H1 (cell line): Measurements from ENCODE around the gene ILKAP. TPM values are rescaled to one million over a fixed set of nuclear protein-coding genes. Genes with fewer than 3 reads are reported as not detected.

Experiments used
- CTCF ChIA-PET: fragments of 300-600 bp; sonication (Branson Sonifier 250); formaldehyde crosslinking; loops from one replicate; lab custom pipeline; 2021; ENCODE audit not compliant: partially characterized antibody; lab: Charles Lee
- POLR2A ChIA-PET: fragments of 300-600 bp; sonication (Branson Sonifier 250); formaldehyde crosslinking; loops from one replicate; lab custom pipeline; 2021; ENCODE audit warnings: inconsistent platforms; ENCODE audit not compliant: partially characterized antibody; lab: Charles Lee
- DNase-seq, 2 experiments: peaks; one replicate each; pipeline versions ENCODE4 v3.0.0 to v3.0.0-alpha.2; 2010 to 2022; ENCODE audit warnings: low spot score in 2 of 2, low read depth in 1 of 2, mixed read lengths in 1 of 2
- FAIRE-seq: peaks from 2 replicates; lab custom pipeline; 2011; peaks lifted over from hg19 to GRCh38; lab: Jason Lieb, UNC
- H2AFZ ChIP-seq: 2 replicates; pipeline ENCODE4 v1.8.1; 2012; ENCODE audit warnings: low read length, inconsistent platforms
- H2AK5ac ChIP-seq: 2 replicates; pipeline ENCODE4 v1.6.1; 2013; ENCODE audit warnings: low read depth, low read length
- H2BK120ac ChIP-seq: replicated peaks from 2 replicates; pipeline ENCODE3; 2013; ENCODE audit warnings: low read depth, low read length, inconsistent platforms
- H2BK12ac ChIP-seq: 2 replicates; pipeline ENCODE4 v1.6.1; 2013; ENCODE audit warnings: low read depth, low read length
- H2BK15ac ChIP-seq: 2 replicates; pipeline ENCODE4 v1.6.1; 2013; ENCODE audit warnings: low read length
- H2BK20ac ChIP-seq: 2 replicates; pipeline ENCODE4 v1.6.1; 2013; ENCODE audit warnings: low read length
- H2BK5ac ChIP-seq: 2 replicates; pipeline ENCODE4 v1.6.1; 2013; ENCODE audit warnings: low read depth, low read length
- H3K14ac ChIP-seq: 2 replicates; pipeline ENCODE4 v1.6.1; 2013; ENCODE audit warnings: inconsistent platforms; ENCODE audit not compliant: insufficient read length
- H3K18ac ChIP-seq: 2 replicates; pipeline ENCODE4 v1.6.1; 2013; ENCODE audit warnings: low read length; ENCODE audit errors: extremely low read depth
- H3K23ac ChIP-seq: 2 replicates; pipeline ENCODE4 v1.6.1; 2013; ENCODE audit warnings: inconsistent platforms; ENCODE audit not compliant: insufficient read length
- H3K23me2 ChIP-seq: 2 replicates; pipeline ENCODE4 v1.6.1; 2013; ENCODE audit warnings: low read depth, low read length
- H3K27ac ChIP-seq: 2 replicates; pipeline ENCODE4 v1.6.1; 2011; ENCODE audit warnings: low read depth, low read length, inconsistent platforms
- H3K27me3 ChIP-seq, 4 experiments: replicated peaks in 1 of 4; 1 replicate in 1 of 4; 2 replicates in 3 of 4; pipeline versions ENCODE4 v1.6.1 to v1.8.1; 2011 to 2013; ENCODE audit warnings: low read length in 3 of 4, mild to moderate bottlenecking in 3 of 4, inconsistent platforms in 2 of 4, mixed read lengths in 2 of 4, moderate library complexity in 1 of 4; ENCODE audit not compliant: control insufficient read depth in 3 of 4, insufficient read depth in 3 of 4; ENCODE audit errors: extremely low read depth in 1 of 4
- H3K36me3 ChIP-seq, 4 experiments: 2 replicates each; pipeline versions ENCODE4 v1.6.1 to v1.8.1; 2011 to 2013; ENCODE audit warnings: mild to moderate bottlenecking in 4 of 4, low read length in 3 of 4, moderate library complexity in 2 of 4, control low read depth in 1 of 4, inconsistent platforms in 1 of 4; ENCODE audit not compliant: insufficient read depth in 4 of 4, control insufficient read depth in 2 of 4
- H3K4ac ChIP-seq: replicated peaks from 2 replicates; pipeline ENCODE3; 2013; ENCODE audit warnings: low read length, low read depth, mixed read lengths, inconsistent platforms; ENCODE audit not compliant: insufficient read length
- H3K4me1 ChIP-seq, 4 experiments: replicated peaks in 1 of 4; 1 replicate in 1 of 4; 2 replicates in 3 of 4; pipeline versions ENCODE4 v1.6.1 to v1.8.1; 2011 to 2013; ENCODE audit warnings: low read length in 3 of 4, inconsistent platforms in 2 of 4, mixed read lengths in 1 of 4; ENCODE audit not compliant: insufficient read depth in 4 of 4, control insufficient read depth in 3 of 4
- H3K4me2 ChIP-seq, 2 experiments: 2 replicates each; pipeline versions ENCODE4 v1.6.1 to v1.8.1; 2011 to 2013; ENCODE audit warnings: low read depth in 2 of 2, low read length in 2 of 2, control low read depth in 1 of 2, inconsistent platforms in 1 of 2, mild to moderate bottlenecking in 1 of 2; ENCODE audit not compliant: insufficient read depth in 1 of 2
- H3K4me3 ChIP-seq, 4 experiments: fragments of 200-600, 300-600 bp in 1 of 4; sonication (generic), shearing (Covaris generic), sonication (Bioruptor Twin) in 1 of 4; 2 replicates each; pipeline versions ENCODE4 v1.5.1 to v1.8.1; 2011 to 2016; ENCODE audit warnings: low read length in 4 of 4, low read depth in 3 of 4, control low read depth in 2 of 4, inconsistent platforms in 2 of 4, mild to moderate bottlenecking in 2 of 4, mixed read lengths in 1 of 4, moderate library complexity in 1 of 4; ENCODE audit not compliant: insufficient read depth in 2 of 4; ENCODE audit errors: extremely low read depth in 1 of 4
- H3K56ac ChIP-seq: replicated peaks from 2 replicates; pipeline ENCODE3; 2013; ENCODE audit warnings: low read depth, mild to moderate bottlenecking, mixed read lengths, low read length, inconsistent platforms; ENCODE audit not compliant: insufficient read length
- H3K79me1 ChIP-seq: 2 replicates; pipeline ENCODE4 v1.6.1; 2013; ENCODE audit warnings: low read depth, low read length, control low read depth
- H3K79me2 ChIP-seq, 2 experiments: 2 replicates each; pipeline versions ENCODE4 v1.6.1 to v1.8.1; 2012 to 2013; ENCODE audit warnings: low read length in 2 of 2, mild to moderate bottlenecking in 2 of 2, inconsistent platforms in 1 of 2; ENCODE audit not compliant: insufficient read depth in 2 of 2, control insufficient read depth in 1 of 2
- H3K9ac ChIP-seq, 4 experiments: replicated peaks in 1 of 4; 1 replicate in 1 of 4; 2 replicates in 3 of 4; pipeline versions ENCODE4 v1.6.1 to v1.8.1; 2011 to 2013; ENCODE audit warnings: low read depth in 3 of 4, low read length in 3 of 4, control low read depth in 2 of 4, mild to moderate bottlenecking in 2 of 4, moderate library complexity in 2 of 4, inconsistent platforms in 1 of 4; ENCODE audit errors: extremely low read depth in 1 of 4
- H3K9me3 ChIP-seq, 2 experiments: 2 replicates each; pipeline versions ENCODE4 v1.6.1 to v1.8.1; 2012 to 2013; ENCODE audit warnings: mild to moderate bottlenecking in 2 of 2, moderate library complexity in 2 of 2, control low read depth in 1 of 2, inconsistent platforms in 1 of 2, low read depth in 1 of 2, low read length in 1 of 2, mixed read lengths in 1 of 2; ENCODE audit not compliant: insufficient read depth in 2 of 2
- H4K20me1 ChIP-seq, 2 experiments: replicated peaks in 1 of 2; 2 replicates each; pipeline versions ENCODE3 to v1.8.1; 2011 to 2013; ENCODE audit warnings: inconsistent platforms in 2 of 2, low read length in 2 of 2, mild to moderate bottlenecking in 1 of 2; ENCODE audit not compliant: insufficient read depth in 2 of 2, control insufficient read depth in 1 of 2
- H4K5ac ChIP-seq: 2 replicates; pipeline ENCODE4 v1.6.1; 2013; ENCODE audit warnings: low read length, low read depth, mixed read lengths, inconsistent platforms; ENCODE audit not compliant: insufficient read length
- H4K8ac ChIP-seq: 2 replicates; pipeline ENCODE4 v1.8.0; 2013; ENCODE audit warnings: mild to moderate bottlenecking, moderate library complexity, low read length, inconsistent platforms; ENCODE audit not compliant: insufficient read depth; ENCODE audit errors: extremely low read depth
- H4K91ac ChIP-seq: replicated peaks from 2 replicates; pipeline ENCODE3; 2013; ENCODE audit warnings: low read length, mixed read lengths, inconsistent platforms; ENCODE audit not compliant: insufficient read length
- POU5F1 ChIP-seq: IDR thresholded peaks from 2 replicates; pipeline ENCODE4 v1.6.1; 2011; ENCODE audit warnings: low read depth, mild to moderate bottlenecking, low read length, moderate library complexity
- RFX5 ChIP-seq: IDR thresholded peaks from 2 replicates; pipeline ENCODE4 v1.6.1; 2011; ENCODE audit warnings: low read depth, low read length, improper control_type of control experiment, borderline replicate concordance
- SIN3A ChIP-seq, 2 experiments: IDR thresholded peaks in 1 of 2; conservative IDR thresholded peaks in 1 of 2; 2 replicates each; pipeline ENCODE4 v1.6.1; 2011 to 2012; ENCODE audit warnings: low read length in 2 of 2, improper control_type of control experiment in 1 of 2, low read depth in 1 of 2, mild to moderate bottlenecking in 1 of 2
- TEAD4 ChIP-seq: IDR thresholded peaks from 2 replicates; pipeline ENCODE4 v1.6.1; 2012; ENCODE audit warnings: low read depth, low read length, inconsistent platforms, mixed read lengths
- WGBS, 2 experiments: shearing (Covaris generic) in 1 of 2; methylation state at CpG; one replicate each; pipeline versions ENCODE4 v1.1.6 to v1.1.7; 2013 to 2015; ENCODE audit warnings: low lambda C conversion rate in 2 of 2, mixed read lengths in 2 of 2, inconsistent platforms in 1 of 2, low coverage in 1 of 2, missing lambda C conversion rate in 1 of 2; ENCODE audit not compliant: insufficient replicate concordance in 2 of 2, insufficient coverage in 1 of 2, insufficient read length in 1 of 2; ENCODE audit errors: extremely low coverage in 1 of 2, missing lambda C conversion rate in 1 of 2; 5-methylcytosine and 5-hydroxymethylcytosine counted together
- polyA plus RNA-seq, 7 experiments: library from polyadenylated mRNA; depleted of rRNA in 3 of 7; stranded (reverse) in 5 of 7; unstranded in 2 of 7; fragments of >200 nt in 5 of 7; fragments of 200-250 nt in 2 of 7; gene quantifications; 1 replicate in 5 of 7; 2 replicates in 1 of 7; 4 replicates in 1 of 7; pipeline versions ENCODE4 v1.2.1 to v1.2.3, GENCODE V29; 2011 to 2013; ENCODE audit warnings: missing spikeins in 2 of 7, mixed read lengths in 2 of 7
- total RNA-seq: library from RNA; stranded (reverse); fragmentation: NEBNext Ultra II Directional; extraction: Animal tissue kit (Norgen Biotek cat#: 25700); gene quantifications from 2 replicates; pipeline ENCODE4 v1.2.1, GENCODE V29; 2021

Gene ILKAP
- total and polyA plus RNA-seq, 2 of the 8 experiments (the other 6 are each of a cell fraction or from before 2014, with no cell fraction given) = 23.5 to 33.8 TPM

- Histone ChIP-seq H2BK5ac (peak overlapping the region; percentile 60), H3K27me3 (peaks cover 19 to 32% (median 29%) of the 10 kb centered on the region in 4 experiments), H3K23me2 (peaks cover 4% of the 10 kb centered on the region; the same call in 1 of the 2 replicates), H4K91ac (no peak overlapping the region), H2BK120ac (no peak overlapping the region), H3K9ac (no peak overlapping the region), H2BK15ac (no peak overlapping the region), H3K79me2 (no peaks in the 10 kb centered on the region), H3K4ac (no peak overlapping the region), H3K18ac (no peak overlapping the region), H4K20me1 (peaks cover 6 to 8% of the 10 kb centered on the region in 2 experiments), H3K79me1 (no peaks in the 10 kb centered on the region; the same call in 1 of the 2 replicates), H2AK5ac (no peak overlapping the region), H2BK20ac (no peak overlapping the region), H3K9me3 (no peaks in the 10 kb centered on the region), H3K23ac (no peak overlapping the region), H4K8ac (no peak overlapping the region), H2BK12ac (no peak overlapping the region), H4K5ac (no peak overlapping the region), H2AFZ (no peak overlapping the region), H3K4me1 (no peaks in the 10 kb centered on the region; a peak in 1 of 7 replicates), H3K14ac (no peak overlapping the region), H3K4me3 (no peak overlapping the region), H3K4me2 (no peak overlapping the region), H3K56ac (no peak overlapping the region), H3K36me3 (peaks cover 2 to 11% (median 5%) of the 10 kb centered on the region in 4 experiments; a peak in 4 of 8 replicates), H3K27ac (no peak overlapping the region)
- DNase-seq = no peak
- TF ChIP-seq RFX5 = no peak
- no peak for TF ChIP-seq SIN3A (conservative IDR thresholded peaks at IDR 0.05 in 1 of 2, IDR thresholded peaks at IDR 0.05 in 1 of 2; ENCODE audit: low read depth in 1 of 2, low read length in 2 of 2)
- no peak for TF ChIP-seq TEAD4
- TF ChIP-seq POU5F1 = no peak
- 96% methylated on average over 24 of the region's 24 CpGs; no CpG with 5 or more reads in 1 of the 2 experiments for WGBS, 2 experiments
- FAIRE-seq = no peak
- POLR2A ChIA-PET = interaction anchor here (0.9 to 1.3 kb wide), 3 partner anchors 19 to 73 kb away, joined by 3 to 5 read pairs (median 3); partner anchors contain the start of genes HES6 and ILKAP
- CTCF ChIA-PET = no interaction called here
These were observed 36.8 kb downstream of the ILKAP start for GRCh38 chr2:238166391-238167343.
